GM23338 (cell line): ENCODE results near the gene ZNF670. TPM values are rescaled to one million over a fixed set of nuclear protein-coding genes. Genes with fewer than 3 reads are reported as not detected.

Experiments
- ATAC-seq: fragments of 200-7000 bp; cut with Tn5 transposase; 3 replicates; pipeline ENCODE4 v1.9.1; 2020
- DNase-seq: peaks from one replicate; pipeline ENCODE4 v3.0.0-alpha.2; 2015; ENCODE audit warnings: low spot score
- H2AFZ ChIP-seq: fragments of 200-600 bp; sonication (generic); 2 replicates; pipeline ENCODE4 v1.8.0; 2016; ENCODE audit warnings: antibody characterized with exemption, mild to moderate bottlenecking, moderate library complexity
- H3F3A ChIP-seq: fragments of 200-600 bp; sonication (generic); replicated peaks from 2 replicates; pipeline ENCODE4 v1.8.0; 2017; ENCODE audit warnings: antibody characterized with exemption, mixed run types, low read depth
- H3K27ac ChIP-seq: fragments of 200-600 bp; sonication (generic); 2 replicates; pipeline ENCODE4 v1.6.1; 2016; ENCODE audit warnings: low read depth
- H3K27me3 ChIP-seq: fragments of 200-600 bp; sonication (generic); 2 replicates; pipeline ENCODE4 v1.8.0; 2016; ENCODE audit warnings: mild to moderate bottlenecking, mixed run types, moderate library complexity; ENCODE audit not compliant: insufficient read depth
- H3K36me3 ChIP-seq: fragments of 200-600 bp; sonication (generic); 2 replicates; pipeline ENCODE4 v1.8.0; 2016; ENCODE audit warnings: mild to moderate bottlenecking; ENCODE audit not compliant: insufficient read depth
- H3K4me1 ChIP-seq: fragments of 200-600 bp; sonication (generic); 2 replicates; pipeline ENCODE4 v1.8.0; 2016; ENCODE audit warnings: mild to moderate bottlenecking, moderate library complexity; ENCODE audit not compliant: insufficient read depth
- H3K4me2 ChIP-seq: fragments of 200-600 bp; sonication (generic); 2 replicates; pipeline ENCODE4 v1.7.1; 2017; ENCODE audit warnings: mixed run types
- H3K4me3 ChIP-seq: fragments of 200-600 bp; sonication (generic); 2 replicates; pipeline ENCODE4 v1.6.1; 2016; ENCODE audit warnings: mixed run types
- H3K79me2 ChIP-seq: fragments of 200-600 bp; sonication (generic); replicated peaks from 2 replicates; pipeline ENCODE4 v1.8.0; 2017; ENCODE audit warnings: mild to moderate bottlenecking; ENCODE audit not compliant: insufficient read depth
- H3K9me2 ChIP-seq: fragments of 200-600 bp; sonication (generic); 2 replicates; pipeline ENCODE4 v1.8.0; 2017; ENCODE audit not compliant: insufficient read depth
- H4K20me1 ChIP-seq: fragments of 200-600 bp; sonication (generic); replicated peaks from 2 replicates; pipeline ENCODE4 v1.8.0; 2017; ENCODE audit warnings: mild to moderate bottlenecking; ENCODE audit not compliant: insufficient read depth
- H3K27ac Mint-ChIP-seq: 2 replicates; pipeline ENCODE4 v1.8.0; 2020; ENCODE audit warnings: inconsistent platforms, mild to moderate bottlenecking, moderate library complexity, mixed read lengths
- H3K27me3 Mint-ChIP-seq: 3 replicates; pipeline ENCODE4 v1.8.0; 2022; ENCODE audit warnings: low read depth, mild to moderate bottlenecking, moderate library complexity, mixed read lengths, inconsistent platforms; ENCODE audit not compliant: insufficient read depth, poor library complexity
- H3K36me3 Mint-ChIP-seq: 3 replicates; pipeline ENCODE4 v1.8.0; 2021; ENCODE audit warnings: low read depth, mild to moderate bottlenecking, inconsistent platforms, moderate library complexity, mixed read lengths
- H3K4me1 Mint-ChIP-seq: 3 replicates; pipeline ENCODE4 v1.8.0; 2020; ENCODE audit warnings: mild to moderate bottlenecking, inconsistent platforms, mixed read lengths
- H3K4me3 Mint-ChIP-seq: 3 replicates; pipeline ENCODE4 v1.8.0; 2021; ENCODE audit warnings: moderate library complexity, mild to moderate bottlenecking, inconsistent platforms, mixed read lengths
- H3K9me3 Mint-ChIP-seq: 3 replicates; pipeline ENCODE4 v1.8.0; 2020; ENCODE audit warnings: moderate library complexity, mild to moderate bottlenecking, inconsistent platforms, mixed read lengths
- CREB1 ChIP-seq: fragments of 250-450 bp; sonication (Bioruptor Pico); IDR thresholded peaks from 2 replicates; pipeline ENCODE4 v1.5.0; 2020; ENCODE audit warnings: low read depth, mild to moderate bottlenecking, moderate library complexity
- EZH2 ChIP-seq: fragments of 200-600 bp; sonication (generic); IDR thresholded peaks from one replicate; pipeline ENCODE4 v1.8.0; 2017; ENCODE audit warnings: antibody characterized with exemption, mild to moderate bottlenecking, low read depth; ENCODE audit not compliant: unreplicated experiment
- EZH2phosphoT487 ChIP-seq: fragments of 200-600 bp; sonication (generic); IDR thresholded peaks from one replicate; pipeline ENCODE4 v1.8.1; 2018; ENCODE audit warnings: antibody characterized with exemption; ENCODE audit not compliant: unreplicated experiment
- POLR2AphosphoS5 ChIP-seq: IDR thresholded peaks from 2 replicates; pipeline ENCODE4 v1.6.1; 2016; ENCODE audit warnings: antibody characterized with exemption, low read depth
- polyA plus RNA-seq: library from polyadenylated mRNA; unstranded; fragments of >200 nt; fragmentation: Nextera tagmentation; extraction: Ambion mirVana; gene quantifications from 2 replicates; pipeline ENCODE4 v1.2.1, GENCODE V29; 2016
- total RNA-seq: library from RNA; depleted of rRNA; stranded (reverse); fragments of >200 nt; shearing (Covaris generic); gene quantifications from 2 replicates; pipeline ENCODE4 v1.2.3, GENCODE V29; 2014
- TF ChIP-seq, protein P1 (sequence below): IDR thresholded peaks from one replicate; pipeline ENCODE4 v1.6.1; 2018; ENCODE audit warnings: antibody characterized with exemption; ENCODE audit not compliant: unreplicated experiment

Gene ZNF670
- total and polyA plus RNA-seq, 2 experiments from 2014 or later = 8.0 to 19.3 TPM

GRCh38 chr1:247112479-247112781 lies 33.8 kb upstream of the ZNF670 start:
- no peaks in the 10 kb centered on the region for H3K79me2 ChIP-seq
- DNase-seq (no peak), ATAC-seq (peak; percentile 22)
- H3K27me3 ChIP-seq = peaks cover 45% of the 10 kb centered on the region
- TF ChIP-seq, protein P1, sequence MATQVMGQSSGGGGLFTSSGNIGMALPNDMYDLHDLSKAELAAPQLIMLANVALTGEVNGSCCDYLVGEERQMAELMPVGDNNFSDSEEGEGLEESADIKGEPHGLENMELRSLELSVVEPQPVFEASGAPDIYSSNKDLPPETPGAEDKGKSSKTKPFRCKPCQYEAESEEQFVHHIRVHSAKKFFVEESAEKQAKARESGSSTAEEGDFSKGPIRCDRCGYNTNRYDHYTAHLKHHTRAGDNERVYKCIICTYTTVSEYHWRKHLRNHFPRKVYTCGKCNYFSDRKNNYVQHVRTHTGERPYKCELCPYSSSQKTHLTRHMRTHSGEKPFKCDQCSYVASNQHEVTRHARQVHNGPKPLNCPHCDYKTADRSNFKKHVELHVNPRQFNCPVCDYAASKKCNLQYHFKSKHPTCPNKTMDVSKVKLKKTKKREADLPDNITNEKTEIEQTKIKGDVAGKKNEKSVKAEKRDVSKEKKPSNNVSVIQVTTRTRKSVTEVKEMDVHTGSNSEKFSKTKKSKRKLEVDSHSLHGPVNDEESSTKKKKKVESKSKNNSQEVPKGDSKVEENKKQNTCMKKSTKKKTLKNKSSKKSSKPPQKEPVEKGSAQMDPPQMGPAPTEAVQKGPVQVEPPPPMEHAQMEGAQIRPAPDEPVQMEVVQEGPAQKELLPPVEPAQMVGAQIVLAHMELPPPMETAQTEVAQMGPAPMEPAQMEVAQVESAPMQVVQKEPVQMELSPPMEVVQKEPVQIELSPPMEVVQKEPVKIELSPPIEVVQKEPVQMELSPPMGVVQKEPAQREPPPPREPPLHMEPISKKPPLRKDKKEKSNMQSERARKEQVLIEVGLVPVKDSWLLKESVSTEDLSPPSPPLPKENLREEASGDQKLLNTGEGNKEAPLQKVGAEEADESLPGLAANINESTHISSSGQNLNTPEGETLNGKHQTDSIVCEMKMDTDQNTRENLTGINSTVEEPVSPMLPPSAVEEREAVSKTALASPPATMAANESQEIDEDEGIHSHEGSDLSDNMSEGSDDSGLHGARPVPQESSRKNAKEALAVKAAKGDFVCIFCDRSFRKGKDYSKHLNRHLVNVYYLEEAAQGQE = no peak
- no peaks in the 10 kb centered on the region for H3K36me3 ChIP-seq
- peaks cover 3% of the 10 kb centered on the region for H3K4me1 ChIP-seq
- Mint-ChIP-seq H3K4me3 (peak overlapping the region; percentile 63), H3K27ac (no peak overlapping the region), H3K4me1 (peaks cover 10% of the 10 kb centered on the region), H3K36me3 (peaks cover 3% of the 10 kb centered on the region; the same call in 1 of the 3 replicates), H3K27me3 (peaks cover 32% of the 10 kb centered on the region), H3K9me3 (peaks cover 6% of the 10 kb centered on the region; the same call in 2 of the 3 replicates)
- H3F3A ChIP-seq = no peaks in the 10 kb centered on the region
- peak overlapping the region; percentile 97 for H3K4me2 ChIP-seq
- peak overlapping the region; percentile 83 for H3K4me3 ChIP-seq
- H4K20me1 ChIP-seq = no peaks in the 10 kb centered on the region
- H2AFZ ChIP-seq = peak overlapping the region; percentile 95
- H3K27ac ChIP-seq = no peak overlapping the region
- no peaks in the 10 kb centered on the region for H3K9me2 ChIP-seq

GRCh38 chr1:247111700-247112478 lies 33.3 kb upstream of the ZNF670 start:
- ATAC-seq = peak; percentile 83
- Mint-ChIP-seq H3K4me1 (peaks cover 10% of the 10 kb centered on the region), H3K36me3 (peaks cover 3% of the 10 kb centered on the region; the same call in 1 of the 3 replicates), H3K4me3 (peak overlapping the region; percentile 73), H3K27ac (no peak overlapping the region), H3K9me3 (peaks cover 6% of the 10 kb centered on the region; the same call in 2 of the 3 replicates), H3K27me3 (peaks cover 32% of the 10 kb centered on the region)
- no peaks in the 10 kb centered on the region for H3K36me3 ChIP-seq
- H3K9me2 ChIP-seq = no peaks in the 10 kb centered on the region
- no peak overlapping the region for H3K27ac ChIP-seq
- peak overlapping the region; percentile 83 for H3K4me3 ChIP-seq
- peak overlapping the region; percentile 95 for H2AFZ ChIP-seq
- peaks cover 45% of the 10 kb centered on the region for H3K27me3 ChIP-seq
- no peaks in the 10 kb centered on the region for H3K79me2 ChIP-seq
- no peaks in the 10 kb centered on the region for H4K20me1 ChIP-seq
- peak; percentile 67 for DNase-seq
- TF ChIP-seq POLR2AphosphoS5 (peak; percentile 48; the same call in 1 of the 2 replicates), CREB1 (CRISPR knock-in tag) (no peak)
- H3K4me2 ChIP-seq = peak overlapping the region; percentile 97
- no peaks in the 10 kb centered on the region for H3F3A ChIP-seq
- peaks cover 3% of the 10 kb centered on the region for H3K4me1 ChIP-seq

- H3K36me3 ChIP-seq = no peaks in the 10 kb centered on the region
- TF ChIP-seq EZH2phosphoT487 = no peak
- TF ChIP-seq EZH2 = peak; percentile 48
- no peaks in the 10 kb centered on the region for H3F3A ChIP-seq
- no peak overlapping the region for H3K27ac Mint-ChIP-seq
- H3K27ac ChIP-seq = no peak overlapping the region
- H2AFZ ChIP-seq = peak overlapping the region; percentile 97
- H3K4me1 ChIP-seq = peaks cover 3% of the 10 kb centered on the region
- ATAC-seq = peak; percentile 28
- H3K36me3 Mint-ChIP-seq = peaks cover 3% of the 10 kb centered on the region; the same call in 1 of the 3 replicates
- no peaks in the 10 kb centered on the region for H3K79me2 ChIP-seq
- peak overlapping the region; percentile 97 for H3K4me2 ChIP-seq
- DNase-seq = peak; percentile 48
- H3K9me3 Mint-ChIP-seq = peaks cover 6% of the 10 kb centered on the region; the same call in 2 of the 3 replicates
- H3K27me3 ChIP-seq = peaks cover 45% of the 10 kb centered on the region
- H4K20me1 ChIP-seq = no peaks in the 10 kb centered on the region
- H3K27me3 Mint-ChIP-seq = peaks cover 32% of the 10 kb centered on the region
- H3K9me2 ChIP-seq = no peaks in the 10 kb centered on the region
- H3K4me1 Mint-ChIP-seq = peaks cover 11% of the 10 kb centered on the region
- H3K4me3 ChIP-seq = peak overlapping the region; percentile 83
- H3K4me3 Mint-ChIP-seq = peak overlapping the region; percentile 70; the same call in 2 of the 3 replicates
These were observed 32.7 kb upstream of the ZNF670 start for GRCh38 chr1:247111259-247111699.
